ENCODE data around the gene ZNF66.
"Not testable (repeated sequence)": the region's sequence is repeated elsewhere in the genome, so short reads cannot be mapped to it uniquely, and the experiment has no call there.

The ZNF66 gene

DNA sequence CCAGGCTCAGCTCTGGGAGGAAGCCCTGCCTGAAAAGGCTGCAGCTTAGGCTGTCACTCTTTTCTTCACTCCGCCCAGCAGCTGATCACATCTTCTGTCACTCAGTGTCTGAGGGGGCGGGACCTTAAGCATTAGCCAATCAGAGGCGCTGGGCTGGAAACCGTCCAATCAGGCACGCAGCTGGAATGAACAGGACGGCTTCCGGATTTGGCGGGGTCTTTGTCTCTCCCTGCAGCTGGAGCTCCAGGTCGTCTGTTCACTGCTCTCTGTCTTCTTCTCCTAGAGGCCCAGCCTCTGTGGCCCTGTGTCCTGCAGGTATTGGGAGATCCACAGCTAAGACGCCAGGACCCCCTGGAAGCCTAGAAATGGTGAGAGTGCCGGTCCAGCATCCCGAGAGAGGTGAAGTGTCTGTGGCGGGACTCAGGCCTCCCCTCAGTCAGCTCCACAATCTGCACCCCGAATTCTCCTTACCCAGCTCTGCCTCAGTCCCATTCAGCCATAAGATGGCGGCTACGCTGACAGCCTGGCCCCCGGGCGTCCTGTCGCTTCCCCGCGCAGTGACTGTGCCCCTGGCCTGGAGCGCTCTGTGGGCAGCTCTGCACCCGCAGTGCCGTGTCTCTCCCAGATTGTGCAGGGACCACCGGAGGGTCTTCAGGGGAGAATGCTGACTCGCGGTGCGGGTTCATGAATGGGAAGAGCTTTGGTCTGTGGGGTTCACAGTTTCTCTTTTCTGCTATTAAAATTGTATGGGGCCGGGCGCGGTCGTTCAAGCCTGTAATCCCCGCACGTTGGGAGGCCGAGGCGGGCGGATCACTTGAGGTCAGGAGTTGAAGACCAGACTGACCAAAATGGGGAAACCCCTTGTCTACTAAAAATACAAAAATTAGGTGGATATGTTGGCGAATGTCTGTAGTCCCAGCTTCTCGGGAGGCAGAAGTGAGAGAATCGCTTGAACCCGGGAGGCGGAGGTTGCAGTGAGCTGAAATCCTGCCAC, at the start of gene ZNF66:
ZNF66 (plus strand) TSS at position 222 of the 994 bp plus-strand sequence; CDS start at position 366, 144 bp downstream.
- ChIA-PET POLR2A (interaction anchor here (1.1 to 1.4 kb wide), 3 partner anchors 115 to 737 kb away, joined by 3 to 6 read pairs (median 5); partner anchors contain the start of genes ZNF626, ZNF682 and ZNF737), CTCF (interaction anchor here (0.6 kb wide), 1 partner anchor 447 kb away, joined by 3 read pairs; no protein-coding TSS in a partner anchor)
- H3K4me3 ChIP-seq (ENCODE audit: low read depth, low read length): peak within 1 kb of the TSS; percentile 87
- DNase-seq (ENCODE audit: low read depth, low spot score): peak; percentile 73
- no peak for TF ChIP-seq CTCF (IDR thresholded peaks at IDR 0.05; ENCODE audit: insufficient read depth, low read length, missing control alignments)

GRCh38 chr19:20750169-20750568, 25.9 kb upstream of the ZNF66 start:
- DNase-seq (ENCODE audit: low read depth, low spot score); CTCF ChIA-PET; POLR2A ChIA-PET; H3K4me3 ChIP-seq (ENCODE audit: low read depth, low read length): not testable (repeated sequence)

GRCh38 chr19:20752291-20752690, 23.8 kb upstream of the ZNF66 start:
- POLR2A ChIA-PET; H3K4me3 ChIP-seq (ENCODE audit: low read depth, low read length); DNase-seq (ENCODE audit: low read depth, low spot score); CTCF ChIA-PET: not testable (repeated sequence)

DNA sequence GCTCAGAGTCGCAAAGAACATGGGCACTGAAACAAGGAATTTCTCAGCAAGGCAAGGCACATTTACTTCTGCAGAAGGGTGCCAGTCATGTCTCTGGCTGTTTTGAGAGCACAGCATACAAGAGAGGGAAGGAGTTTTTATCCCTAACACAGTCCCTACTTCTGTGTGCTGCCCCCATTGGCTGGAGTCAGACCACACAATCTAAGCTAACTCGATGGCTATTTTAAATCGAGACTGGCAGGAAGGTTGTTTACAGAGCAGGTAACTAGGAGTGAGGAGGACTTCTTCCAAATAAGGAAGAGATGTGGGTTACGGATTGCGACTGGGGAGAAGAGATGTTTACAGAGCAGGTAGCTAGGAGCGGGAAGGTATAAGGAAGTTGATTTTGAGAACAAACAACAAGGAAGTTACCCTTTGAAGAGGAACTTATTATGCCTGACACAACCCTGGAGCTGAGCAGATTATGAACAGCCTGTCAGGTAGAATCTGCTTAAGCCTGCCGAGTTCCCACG, 6.8 kb upstream of the ZNF66 start:
- CTCF ChIA-PET; DNase-seq (ENCODE audit: low read depth, low spot score): not testable (repeated sequence)

GRCh38 chr19:20787786-20788185, 11.7 kb downstream of the ZNF66 start:
- DNase-seq (ENCODE audit: low read depth, low spot score): no peak
- TF ChIP-seq CTCF (IDR thresholded peaks at IDR 0.05; ENCODE audit: insufficient read depth, low read length, missing control alignments): no peak
- POLR2A ChIA-PET: no interaction called here
- H3K4me3 ChIP-seq (ENCODE audit: low read depth, low read length): no peak overlapping the region
- CTCF ChIA-PET: no interaction called here

More for the DNA sequence above, 6.8 kb upstream of the ZNF66 start:
- POLR2A ChIA-PET; H3K4me3 ChIP-seq (ENCODE audit: low read depth, low read length): not testable (repeated sequence)

DNA sequence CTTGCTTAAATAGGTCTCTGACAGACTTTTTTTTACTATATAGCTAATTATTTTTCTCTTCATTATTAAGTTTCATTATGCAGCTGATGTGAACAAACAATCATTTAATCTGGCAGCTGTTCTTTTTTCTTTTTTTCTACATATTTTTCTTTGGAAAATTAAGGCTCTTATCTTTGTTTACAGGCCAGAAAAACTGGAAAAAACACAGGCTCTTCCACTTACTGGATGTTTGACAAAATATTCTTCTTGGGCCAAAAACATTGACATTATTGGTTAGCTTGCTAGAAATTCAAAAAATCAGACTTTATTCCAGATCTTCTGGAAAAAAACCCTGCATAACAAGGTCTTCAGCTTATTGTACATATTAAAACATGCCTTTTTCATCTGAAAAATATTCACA, 15.7 kb downstream of the ZNF66 start:
- POLR2A ChIA-PET: no interaction called here
- no peak for DNase-seq (ENCODE audit: low read depth, low spot score)
- CTCF ChIA-PET: no interaction called here
- no peak overlapping the region for H3K4me3 ChIP-seq (ENCODE audit: low read depth, low read length)
- no peak for TF ChIP-seq CTCF (IDR thresholded peaks at IDR 0.05; ENCODE audit: insufficient read depth, low read length, missing control alignments)

- DNase-seq (ENCODE audit: low read depth, low spot score); H3K4me3 ChIP-seq (ENCODE audit: low read depth, low read length); CTCF ChIA-PET; POLR2A ChIA-PET: not testable (repeated sequence)
Measured at GRCh38 chr19:20806311-20807262, 30.5 kb downstream of the ZNF66 start.

DNA sequence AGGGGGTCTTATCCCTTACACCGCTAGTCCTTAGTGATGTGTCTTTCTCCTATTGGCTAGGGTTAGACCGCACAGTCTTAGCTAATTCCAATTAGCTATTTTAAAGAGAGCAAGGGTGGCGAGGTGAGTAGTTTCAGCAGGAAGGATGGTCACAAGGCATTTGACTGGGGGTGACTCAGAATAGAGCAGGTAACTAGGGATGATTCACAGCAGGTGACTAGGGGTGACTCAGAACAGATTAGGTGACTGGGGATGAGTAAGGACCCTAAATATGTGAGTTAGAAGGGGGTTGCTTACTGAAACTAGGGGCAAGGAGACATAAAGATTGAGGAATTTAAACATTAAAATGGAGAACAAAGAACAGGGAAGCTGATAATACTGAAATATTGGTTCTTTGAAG, 64.3 kb downstream of the ZNF66 start:
- POLR2A ChIA-PET: no interaction called here
- H3K4me3 ChIP-seq (ENCODE audit: low read depth, low read length): no peak overlapping the region
- CTCF ChIA-PET: no interaction called here
- TF ChIP-seq CTCF (IDR thresholded peaks at IDR 0.05; ENCODE audit: insufficient read depth, low read length, missing control alignments): no peak
- DNase-seq (ENCODE audit: low read depth, low spot score): no peak

Measured in AG04449 (cell line).